GM19238 (cell line): ENCODE results near the gene MESP1.

Experiments used
- DNase-seq: peaks from one replicate; pipeline ENCODE4 v3.0.0; 2011; ENCODE audit warnings: low spot score; ENCODE audit not compliant: insufficient read length

The MESP1 gene

GRCh38 chr15:89781055-89781454 lies 30.0 kb upstream of the MESP1 start:
- no peak for DNase-seq

GRCh38 chr15:89780601-89781000 lies 29.6 kb upstream of the MESP1 start:
- DNase-seq: no peak

- no peak for DNase-seq
These were observed 27.8 kb upstream of the MESP1 start for GRCh38 chr15:89778861-89779260.

- DNase-seq: no peak
These were observed 26.8 kb upstream of the MESP1 start for GRCh38 chr15:89777782-89778380.

- no peak for DNase-seq
These were observed 26.2 kb upstream of the MESP1 start for GRCh38 chr15:89777073-89777751.

GRCh38 chr15:89776274-89777072 lies 25.4 kb upstream of the MESP1 start, which contains the start of gene MESP2:
TSS of gene MESP2 (plus strand) at chr15:89776332. CDS start at chr15:89776358, 26 bp downstream.
- DNase-seq: peak; percentile 61

- DNase-seq: no peak
These were observed 24.8 kb upstream of the MESP1 start for GRCh38 chr15:89775815-89776214.

GRCh38 chr15:89774492-89774891 lies 23.4 kb upstream of the MESP1 start:
- no peak for DNase-seq

GRCh38 chr15:89772932-89773583 lies 22.0 kb upstream of the MESP1 start:
- DNase-seq: no peak

- DNase-seq: no peak
These were observed 19.0 kb upstream of the MESP1 start for GRCh38 chr15:89770041-89770440.

- no peak for DNase-seq
These were observed 18.3 kb upstream of the MESP1 start for GRCh38 chr15:89769366-89769765.

- no peak for DNase-seq
These were observed 17.0 kb upstream of the MESP1 start for GRCh38 chr15:89768071-89768500.

- DNase-seq: no peak
These were observed 16.4 kb upstream of the MESP1 start for GRCh38 chr15:89767411-89767915.

- DNase-seq: no peak
These were observed 15.6 kb upstream of the MESP1 start for GRCh38 chr15:89766357-89767311.

GRCh38 chr15:89765694-89766093 lies 14.6 kb upstream of the MESP1 start:
- no peak for DNase-seq

- no peak for DNase-seq
These were observed 10.9 kb upstream of the MESP1 start for GRCh38 chr15:89761929-89762328.

GRCh38 chr15:89761009-89761831 lies 10.2 kb upstream of the MESP1 start:
- no peak for DNase-seq

GRCh38 chr15:89760303-89761008 lies 9.4 kb upstream of the MESP1 start:
- peak; percentile 78 for DNase-seq

- no peak for DNase-seq
These were observed 8.8 kb upstream of the MESP1 start for GRCh38 chr15:89759835-89760234.
